Right lobe of liver (tissue), 5 donors: ENCODE data around the gene MYOZ1. TPM values are rescaled to one million over a fixed set of nuclear protein-coding genes. Genes with fewer than 3 reads are reported as not detected.

Experiments used
- total RNA-seq, 6 experiments: library from RNA; depleted of rRNA in 2 of 6; stranded (reverse); fragments of >200 nt in 2 of 6; fragmentation: NEBNext Ultra II Directional in 3 of 6; extraction: Animal tissue kit (Norgen Biotek cat#: 25700) in 3 of 6; gene quantifications; one replicate each; pipeline versions ENCODE4 v1.1.0 to v1.2.4, GENCODE V29; 2016 to 2023
- donor health status: DM: no; HTN: no; CAD: no.
- donor health status: DM: no; HTN: no; CAD: no.
- donor health status: DM: no; HTN: yes; CAD: no.
- donor health status: DM: no; HTN: yes; CAD: no.

MYOZ1 gene
- total RNA-seq, 6 experiments from 2014 or later = 0.74 to 1.1 TPM; not detected in 4

Other genes with a start within 250 kb of the MYOZ1 start
- gene ANXA7, start 227.4 kb downstream of the MYOZ1 start, total RNA-seq = 100 to 1,000 TPM in 4 of 6 experiments, 10 to 100 TPM in 2; 79.6 to 139 (median 102) TPM
- under 1 TPM; 0.19 to 0.73 (median 0.62) TPM for gene MSS51, start 207.9 kb downstream of the MYOZ1 start, total RNA-seq
- gene PPP3CB, start 145.4 kb downstream of the MYOZ1 start, total RNA-seq = 10 to 100 TPM; 10.9 to 13.6 (median 13.5) TPM
- gene USP54, start 50.1 kb downstream of the MYOZ1 start, total RNA-seq = 1 to 10 TPM; 1.5 to 5.7 (median 3.6) TPM
- gene SYNPO2L, start 14.6 kb upstream of the MYOZ1 start, total RNA-seq = under 1 TPM in 4 of 6 experiments, not detected in 2; 0.06 to 0.35 (median 0.20) TPM
- 1 to 10 TPM; 2.5 to 6.2 (median 4.5) TPM for gene AGAP5, start 56.6 kb upstream of the MYOZ1 start, total RNA-seq
- gene SEC24C, start 102.9 kb upstream of the MYOZ1 start, total RNA-seq = 10 to 100 TPM; 39.4 to 43.4 (median 41.0) TPM
- gene CHCHD1, start 140.6 kb upstream of the MYOZ1 start, total RNA-seq = 10 to 100 TPM; 13.0 to 25.1 (median 17.4) TPM
- gene ZSWIM8, start 144.1 kb upstream of the MYOZ1 start, total RNA-seq = 100 to 1,000 TPM in 1 of 6 experiments, 10 to 100 TPM in 5; 52.2 to 107 (median 77.5) TPM
- gene NDST2, start 170.1 kb upstream of the MYOZ1 start, total RNA-seq = 10 to 100 TPM in 5 of 6 experiments, 1 to 10 TPM in 1; 9.5 to 14.8 (median 12.2) TPM
- 10 to 100 TPM in 2 of 6 experiments, 1 to 10 TPM in 4; 8.3 to 10.7 (median 9.4) TPM for gene CAMK2G, start 233.1 kb upstream of the MYOZ1 start, total RNA-seq